ENCODE data around the gene PUM2. TPM values are rescaled to one million over a fixed set of nuclear protein-coding genes. Genes with fewer than 3 reads are reported as not detected.

PUM2 gene
- total and polyA plus RNA-seq, 2 of the 13 experiments (the other 11 are each of a cell fraction or from before 2014, with no cell fraction given) = 69.6 to 69.8 TPM

- TF ChIP-seq CENPBD1 (CRISPR knock-in tag; IDR thresholded peaks at IDR 0.05; ENCODE audit: borderline replicate concordance, low read depth) = no peak
- TF ChIP-seq ZNF44 (CRISPR knock-in tag; IDR thresholded peaks at IDR 0.05) = 0 out of 2 replicates have a peak, but pooled peaks have one; percentile 29
- 0 out of 2 replicates have a peak, but pooled peaks have one; percentile 3 for TF ChIP-seq ZMAT3 (CRISPR knock-in tag; conservative IDR thresholded peaks at IDR 0.05)
- no peak for TF ChIP-seq BHLHE40 (IDR thresholded peaks at IDR 0.05; ENCODE audit: low read length)
- no peak for TF ChIP-seq HMGA1 (CRISPR knock-in tag; conservative IDR thresholded peaks at IDR 0.05)
- TF ChIP-seq RBFOX2 (IDR thresholded peaks at IDR 0.05; ENCODE audit: low read depth, low read length) = 0 out of 2 replicates have a peak, but pooled peaks have one; percentile 8
- TF ChIP-seq FOXA3 (CRISPR knock-in tag; IDR thresholded peaks at IDR 0.05) = no peak
- no peak for TF ChIP-seq SKI (IDR thresholded peaks at IDR 0.05; ENCODE audit: partially characterized antibody)
- TF ChIP-seq CREB1 (IDR thresholded peaks at IDR 0.05) = no peak
- no peak for TF ChIP-seq CREB1 (CRISPR knock-in tag; IDR thresholded peaks at IDR 0.05)
- peak; percentile 23 for TF ChIP-seq U2AF1 (optimal IDR thresholded peaks at IDR 0.05; ENCODE audit: low read depth, low read length)
- TF ChIP-seq ZNF629 (CRISPR knock-in tag; conservative IDR thresholded peaks at IDR 0.05) = peak; percentile 94
These were observed 136.0 kb downstream of the PUM2 start (continued) for GRCh38 chr2:20214566-20215182.
